Stimulated activated naive CD4-positive, alpha-beta T cell treated with Interleukin-2 at 50 U/mL for 16 hours (primary cell): ENCODE measurements around the gene ABLIM1.

ENCODE experiments used
- DNase-seq: peaks from one replicate; lab custom pipeline; 2025; lab: John Stamatoyannopoulos, UW

Gene ABLIM1

DNA sequence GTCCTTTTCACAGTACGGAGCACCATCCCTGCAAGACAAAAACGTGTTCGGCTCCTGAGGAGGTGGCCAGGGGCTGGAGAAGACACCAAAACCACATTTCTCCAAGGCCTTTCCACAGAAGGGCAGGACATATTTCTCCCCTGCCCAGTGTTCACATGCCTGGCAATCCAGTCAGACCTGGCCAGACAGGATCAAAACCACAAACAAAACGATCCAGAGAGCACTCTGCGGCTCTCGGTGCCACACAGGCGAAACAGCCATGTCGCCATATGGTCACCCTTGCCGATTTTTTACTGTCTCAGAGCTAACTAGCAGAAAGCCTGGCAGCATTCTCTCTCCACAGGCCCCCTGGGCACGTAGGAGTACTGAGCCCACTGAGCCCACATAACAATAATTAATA lies 113.0 kb downstream of the ABLIM1 start:
- no peak for DNase-seq

DNA sequence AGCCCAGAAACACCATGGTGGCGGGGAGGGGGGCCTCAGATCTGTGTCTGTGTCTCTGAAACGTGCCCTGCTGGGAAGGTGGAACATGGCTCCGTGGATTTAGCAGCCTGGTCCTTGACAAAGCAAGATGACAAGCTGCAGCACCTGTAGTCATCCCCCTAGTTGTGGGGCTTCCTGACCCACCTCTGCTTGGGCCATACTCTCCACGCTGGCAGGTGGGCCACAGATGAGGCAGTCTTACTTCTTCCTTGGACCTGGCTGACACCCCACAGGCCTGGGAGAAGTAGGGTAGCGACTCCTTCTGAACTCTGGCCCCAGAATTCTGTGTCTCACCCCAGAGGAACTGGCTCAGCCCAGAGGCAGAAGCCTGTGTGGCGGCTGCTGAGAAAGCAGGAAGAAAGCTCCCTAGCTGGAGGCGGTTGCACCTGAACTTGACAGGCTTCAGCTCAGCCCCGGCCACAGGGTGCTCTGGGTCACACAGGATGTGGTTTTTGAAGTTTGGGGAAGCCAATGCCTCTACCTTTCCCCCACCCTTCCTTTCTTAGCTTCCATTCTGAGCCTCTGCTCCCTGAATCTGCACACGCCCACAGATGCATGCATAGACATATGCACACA lies 113.9 kb downstream of the ABLIM1 start:
- peak; percentile 49 for DNase-seq

DNA sequence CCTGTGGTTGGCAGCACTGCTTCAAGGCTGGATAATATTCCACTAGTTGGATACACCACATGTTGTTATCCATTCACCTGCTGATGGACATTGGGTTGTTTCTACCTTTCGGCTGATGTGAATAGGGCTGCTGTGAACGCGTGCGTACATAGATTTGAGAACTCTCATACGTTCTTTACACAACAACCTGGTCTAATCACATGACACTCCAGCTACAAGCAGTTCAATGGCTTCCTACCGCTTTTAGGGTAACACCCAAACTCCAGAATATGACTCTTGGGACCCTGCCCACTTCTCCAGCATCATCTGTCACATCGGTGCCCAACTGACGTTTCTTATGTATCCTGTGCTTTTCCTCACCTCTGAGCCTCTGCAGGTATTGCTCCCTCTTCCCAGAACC lies 114.6 kb downstream of the ABLIM1 start:
- no peak for DNase-seq

DNA sequence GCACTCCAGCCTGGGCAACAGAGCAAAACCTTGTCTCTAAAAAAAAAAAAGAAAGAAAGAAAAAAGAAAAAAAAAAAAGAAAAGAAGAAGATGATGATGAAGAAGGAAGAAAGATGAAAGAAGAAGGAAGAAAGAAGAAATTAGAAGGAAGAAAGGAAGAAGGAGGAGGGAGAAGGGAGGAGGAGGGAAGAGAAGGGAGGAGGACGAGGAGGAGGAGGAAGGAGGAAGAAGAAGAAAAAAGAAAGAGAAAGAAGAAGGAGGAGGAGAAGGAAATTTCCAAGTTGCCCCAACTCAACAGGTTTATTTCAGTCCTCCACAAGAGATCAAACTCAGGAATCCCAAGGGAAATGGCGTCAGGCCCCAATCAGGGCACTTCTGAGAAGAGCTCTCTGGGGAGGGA lies 115.7 kb downstream of the ABLIM1 start:
- DNase-seq = no peak

- no peak for DNase-seq
Observed at GRCh38 chr10:114541797-114542160, 116.3 kb downstream of the ABLIM1 start.

- DNase-seq = peak; percentile 60
Observed at GRCh38 chr10:114541081-114541796, 116.8 kb downstream of the ABLIM1 start.

DNA sequence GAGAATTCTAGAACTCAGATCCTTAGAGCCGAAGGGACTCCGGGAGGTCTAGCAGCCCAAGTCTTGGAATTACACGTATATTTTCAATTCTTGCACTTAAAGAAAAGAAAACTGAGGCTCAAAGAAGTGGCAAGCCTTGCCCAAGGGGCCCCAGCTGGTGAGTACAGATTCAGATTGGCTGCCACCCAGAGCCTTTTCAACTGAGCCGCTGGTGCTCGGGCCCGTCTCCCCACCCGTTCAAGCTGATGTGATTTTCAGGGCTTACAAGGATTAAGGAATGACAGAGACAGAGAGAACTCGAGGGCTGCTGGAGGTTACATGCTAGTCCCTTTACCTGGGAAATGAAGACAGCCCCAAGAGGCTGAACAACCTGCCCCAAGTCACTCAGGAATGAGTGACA lies 117.8 kb downstream of the ABLIM1 start:
- no peak for DNase-seq

DNA sequence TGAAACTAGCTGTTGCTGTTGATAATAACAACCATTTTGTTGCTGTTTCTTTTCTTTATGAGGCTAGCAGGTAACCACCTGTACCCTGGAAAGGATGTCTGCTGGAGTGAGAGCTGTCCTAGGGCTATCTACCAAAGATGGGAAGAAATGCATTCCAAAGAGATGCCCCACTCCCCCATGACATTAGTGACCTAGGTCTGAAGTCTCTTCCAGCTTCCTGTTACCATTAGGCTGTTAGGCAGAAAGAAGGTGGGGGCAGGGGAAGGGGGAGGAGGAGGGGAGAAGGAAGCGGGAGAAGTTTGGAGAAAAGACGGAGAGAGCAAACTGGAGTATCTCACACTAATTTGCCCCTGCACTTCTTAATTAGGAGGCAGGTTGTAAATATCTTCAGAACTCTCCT lies 118.5 kb downstream of the ABLIM1 start:
- DNase-seq = no peak

- peak; percentile 51 for DNase-seq
Observed at GRCh38 chr10:114538181-114538906, 119.7 kb downstream of the ABLIM1 start.

- no peak for DNase-seq
Observed at GRCh38 chr10:114537736-114538135, 120.3 kb downstream of the ABLIM1 start.

DNA sequence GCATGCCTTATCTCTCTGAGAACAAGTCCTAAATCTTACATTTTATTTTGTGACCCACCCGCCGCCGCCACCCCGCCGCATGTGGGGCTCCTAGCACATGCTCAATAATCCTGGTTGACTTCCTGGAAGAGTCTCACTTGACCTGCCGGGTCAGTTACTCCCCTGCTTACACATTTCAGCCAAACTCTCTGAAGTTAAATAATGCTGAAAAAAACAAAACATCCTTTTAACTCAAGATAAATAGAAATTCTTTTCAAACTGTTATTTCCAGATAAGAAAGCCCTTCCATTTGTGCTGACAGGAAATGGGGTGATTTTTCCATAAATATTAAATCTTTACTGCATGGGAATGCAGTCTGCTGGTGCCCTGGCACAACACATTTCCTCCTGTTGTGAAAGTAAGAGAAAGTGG lies 123.5 kb downstream of the ABLIM1 start:
- DNase-seq = no peak

- no peak for DNase-seq
Observed at GRCh38 chr10:114532226-114532625, 125.8 kb downstream of the ABLIM1 start.

DNA sequence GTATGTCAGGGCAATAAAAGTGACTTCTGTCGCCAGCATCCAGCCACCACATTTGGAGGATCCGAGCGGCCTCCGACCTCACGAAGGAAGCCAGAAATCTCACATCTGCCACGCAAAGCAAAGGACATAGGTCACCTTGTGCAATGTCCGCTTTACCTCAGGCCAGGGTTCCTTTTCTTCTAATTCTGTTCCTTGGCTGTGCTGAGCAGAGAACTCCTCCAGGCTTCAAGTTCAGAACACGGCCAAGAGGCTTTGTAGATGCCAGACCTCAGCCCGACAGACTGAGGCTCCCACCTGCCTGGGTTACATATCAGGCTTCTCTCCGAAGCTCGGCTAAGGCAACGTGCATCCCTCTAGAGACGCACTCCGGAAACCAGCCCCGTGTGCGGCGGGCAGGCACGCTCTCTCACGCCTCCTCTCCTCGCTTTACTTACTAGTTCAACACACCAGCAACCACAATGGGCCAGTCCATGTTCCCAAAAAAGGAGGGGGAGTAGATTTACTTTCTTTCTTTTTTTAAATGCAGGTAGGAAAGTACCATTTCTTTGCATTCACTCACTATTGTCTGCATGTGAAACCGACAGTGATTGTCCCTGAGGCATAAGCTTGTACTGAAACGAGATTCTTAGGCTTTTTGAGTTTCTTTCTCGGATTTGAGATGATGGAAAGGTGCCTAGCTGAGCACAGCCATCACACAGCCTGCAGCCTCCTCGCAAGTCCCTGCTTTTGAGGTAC lies 131.4 kb downstream of the ABLIM1 start:
- peak; percentile 88 for DNase-seq

DNA sequence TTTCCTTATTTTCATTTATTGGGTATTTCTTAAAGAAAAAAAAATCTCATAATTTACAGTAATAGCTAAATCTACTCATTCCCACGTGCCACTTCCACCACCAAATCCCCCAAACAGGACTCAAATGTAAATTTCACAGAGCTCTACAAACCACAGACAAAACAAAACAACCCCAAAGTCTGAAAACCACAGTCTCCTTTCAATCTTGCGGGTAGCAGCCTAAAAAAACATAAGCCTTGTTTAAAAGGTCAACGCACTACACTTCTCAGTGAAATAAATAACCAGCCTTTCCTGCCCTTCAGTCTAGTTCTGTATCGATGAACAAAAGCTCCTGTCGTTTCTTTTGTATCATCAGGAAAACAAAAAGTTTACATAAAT lies 132.0 kb downstream of the ABLIM1 start:
- peak; percentile 6 for DNase-seq

- DNase-seq = no peak
Observed at GRCh38 chr10:114525368-114525949, 132.6 kb downstream of the ABLIM1 start.

DNA sequence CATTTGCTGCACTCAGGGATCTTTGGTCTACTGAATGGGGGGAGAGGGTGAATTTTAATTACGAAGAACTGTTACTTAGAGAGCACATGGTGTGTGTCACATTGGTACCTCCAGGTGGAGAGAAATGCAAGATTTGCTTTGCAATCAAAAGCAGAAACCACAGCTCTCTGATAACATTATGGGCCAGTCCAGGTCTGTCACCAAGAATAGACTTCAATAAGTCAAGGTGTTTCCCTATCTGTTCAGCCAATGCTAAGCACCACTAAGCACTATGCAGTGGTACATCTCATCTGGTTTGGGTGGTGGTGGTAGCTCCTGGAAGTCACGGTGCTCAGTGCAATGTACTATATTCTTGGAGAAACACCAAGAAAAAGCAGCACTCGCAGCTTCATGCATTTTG lies 134.2 kb downstream of the ABLIM1 start:
- no peak for DNase-seq

- DNase-seq = no peak
Observed at GRCh38 chr10:114521255-114521654, 136.8 kb downstream of the ABLIM1 start.

DNA sequence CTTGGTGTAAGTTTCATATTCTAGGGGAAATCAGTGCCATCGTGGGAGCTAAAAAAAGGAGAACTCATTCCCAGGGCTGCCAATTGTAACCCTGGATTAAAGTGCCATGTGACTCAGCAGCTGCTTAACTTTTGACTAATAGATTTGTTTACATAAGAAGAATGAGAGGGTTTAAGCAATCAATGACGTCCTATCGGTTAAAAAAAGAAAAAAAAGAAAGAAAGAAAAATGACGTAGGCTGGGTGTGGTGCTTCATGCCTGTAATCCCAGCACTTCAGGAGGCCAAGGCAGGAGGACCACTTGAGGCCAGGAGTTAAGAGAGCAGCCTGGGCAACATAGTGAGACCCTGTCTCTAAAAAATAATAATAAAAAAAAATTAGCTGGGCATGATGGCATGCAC lies 137.6 kb downstream of the ABLIM1 start:
- no peak for DNase-seq

DNA sequence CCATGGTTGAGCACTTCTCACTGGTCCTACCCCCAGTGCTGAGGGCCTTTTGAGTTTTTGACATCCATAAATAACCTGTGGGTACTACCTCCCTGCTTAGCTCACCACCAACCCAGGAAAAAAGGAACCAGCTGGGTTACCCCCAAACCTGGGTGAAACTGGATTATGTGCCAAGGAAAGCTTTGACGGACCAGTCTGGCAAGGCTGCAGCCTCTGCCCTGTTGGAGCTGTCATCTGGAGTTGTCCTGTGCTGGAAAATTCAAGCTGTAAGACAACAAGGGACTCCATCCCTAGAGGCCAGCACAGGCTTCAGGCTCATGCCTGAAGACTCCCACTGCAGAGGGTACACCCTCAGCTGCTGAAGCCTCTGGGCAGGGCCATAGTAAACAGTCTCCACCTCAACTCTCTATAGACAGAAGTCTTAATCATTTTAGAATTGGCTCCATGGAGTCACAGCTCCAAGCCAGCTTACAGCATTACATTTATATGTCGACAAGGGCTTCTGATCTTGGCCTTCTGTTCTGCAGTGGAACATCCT lies 138.2 kb downstream of the ABLIM1 start:
- DNase-seq = no peak

DNA sequence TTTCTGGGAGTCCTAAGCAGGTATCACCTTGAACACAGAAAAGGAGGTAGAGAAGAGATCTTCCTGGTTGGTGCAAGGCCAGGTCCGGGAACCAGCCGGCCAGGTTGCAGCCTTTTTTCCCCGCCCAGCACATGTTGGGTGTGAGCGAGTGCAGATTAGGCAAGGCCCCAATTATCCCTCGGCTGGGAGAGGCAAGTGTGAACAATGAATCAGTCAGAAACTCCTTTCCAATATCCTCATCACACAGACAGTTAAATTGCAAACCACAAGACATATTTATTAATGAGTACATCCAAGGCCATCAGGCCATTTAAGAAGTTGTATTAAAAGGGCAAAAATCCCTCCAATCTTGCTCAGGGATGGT lies 138.8 kb downstream of the ABLIM1 start:
- no peak for DNase-seq

DNA sequence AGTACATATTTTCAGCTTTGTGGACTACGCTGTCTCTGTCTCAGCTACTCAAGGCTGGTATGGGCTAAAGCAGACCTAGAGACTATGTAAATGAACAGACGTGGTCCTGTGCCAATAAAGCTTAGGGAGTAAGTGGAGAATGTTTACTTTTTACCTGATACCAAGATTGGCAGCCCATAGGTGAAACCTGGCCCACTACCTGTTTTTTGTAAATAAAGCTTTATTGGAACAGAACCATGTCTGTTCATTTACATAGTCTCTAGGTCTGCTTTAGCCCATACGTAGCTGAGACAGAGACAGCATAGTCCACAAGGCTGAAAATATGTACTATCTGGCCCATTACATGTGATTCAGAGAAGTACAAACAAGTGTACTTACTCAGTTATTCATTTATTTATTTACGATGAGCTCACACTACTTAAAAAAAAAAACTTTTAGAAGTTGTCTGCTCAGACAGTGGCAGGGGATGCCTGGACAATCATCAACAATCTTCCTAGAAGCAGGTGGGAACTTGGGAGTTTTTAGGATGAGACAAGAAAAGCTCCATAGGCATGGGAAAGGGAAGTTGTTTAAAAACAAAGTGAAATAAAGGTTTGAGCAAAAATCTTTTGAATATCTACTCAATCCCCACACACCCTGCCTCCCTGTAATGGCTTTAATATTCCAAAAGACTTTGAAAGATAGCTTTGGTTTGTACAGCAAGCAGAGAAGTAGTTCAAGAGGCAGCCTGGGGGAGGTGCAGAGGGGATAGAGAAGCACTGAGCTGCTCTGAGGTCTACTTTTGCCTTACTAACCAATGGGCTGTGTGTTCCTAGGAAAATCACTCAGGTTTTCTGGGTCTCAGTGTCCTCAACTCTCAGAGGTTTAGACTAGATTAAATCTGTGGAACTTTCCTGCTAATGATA lies 139.4 kb downstream of the ABLIM1 start:
- DNase-seq = no peak
